SHP77 (cell line): ENCODE results near the gene NPEPL1.
"Not testable (repeated sequence)": the region's sequence is repeated elsewhere in the genome, so short reads cannot be mapped to it uniquely, and the experiment has no call there.

Experiments
- DNase-seq, 2 experiments: peaks; one replicate each; lab custom pipeline; 2025; lab: John Stamatoyannopoulos, UW

The NPEPL1 gene

DNA sequence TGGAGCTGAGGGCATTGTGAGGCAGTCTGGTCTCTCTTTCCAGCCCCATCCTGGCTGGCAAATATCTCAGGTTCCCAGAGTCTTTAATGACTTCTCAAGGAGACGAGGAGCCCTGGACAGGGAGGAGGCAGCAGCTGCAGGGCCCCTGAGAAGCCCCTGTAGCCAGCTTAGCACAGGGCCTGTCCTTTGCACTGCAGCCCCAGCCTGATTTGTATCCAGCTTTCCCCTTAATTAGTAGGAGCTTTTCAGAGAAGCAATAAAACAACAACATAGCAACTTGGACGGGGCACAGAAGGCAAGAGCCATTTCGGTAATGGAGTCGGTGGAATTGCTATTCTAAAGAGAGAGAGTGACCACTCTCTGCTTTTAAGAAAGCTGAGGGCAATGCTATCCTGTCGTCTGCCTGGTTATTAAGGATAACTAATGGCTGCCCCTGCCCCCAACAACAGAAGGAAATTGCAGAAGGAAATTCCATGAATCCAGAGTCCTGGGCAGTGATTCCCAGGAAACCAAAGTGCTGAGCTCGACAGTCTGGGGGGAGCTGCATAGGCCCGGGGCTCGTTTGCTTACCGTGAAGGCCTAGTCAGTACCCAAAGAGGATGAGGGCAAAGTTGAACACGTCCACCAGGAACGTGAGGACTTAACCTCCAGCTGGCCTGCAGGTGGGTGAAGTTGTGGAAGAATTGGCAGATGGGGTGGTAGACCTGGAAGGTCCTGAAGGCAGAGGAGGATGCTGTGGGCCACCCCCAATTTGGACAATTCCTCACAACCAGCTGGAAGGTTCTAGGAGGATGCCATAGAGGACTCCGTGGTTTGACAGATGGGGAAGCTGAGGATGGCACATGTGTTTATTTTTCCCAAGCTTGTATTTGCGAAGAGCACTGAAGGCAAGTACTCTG lies 50.3 kb downstream of the NPEPL1 start:
- no peak for DNase-seq

GRCh38 chr20:58743929-58744534 lies 51.4 kb downstream of the NPEPL1 start:
- DNase-seq = no peak

DNA sequence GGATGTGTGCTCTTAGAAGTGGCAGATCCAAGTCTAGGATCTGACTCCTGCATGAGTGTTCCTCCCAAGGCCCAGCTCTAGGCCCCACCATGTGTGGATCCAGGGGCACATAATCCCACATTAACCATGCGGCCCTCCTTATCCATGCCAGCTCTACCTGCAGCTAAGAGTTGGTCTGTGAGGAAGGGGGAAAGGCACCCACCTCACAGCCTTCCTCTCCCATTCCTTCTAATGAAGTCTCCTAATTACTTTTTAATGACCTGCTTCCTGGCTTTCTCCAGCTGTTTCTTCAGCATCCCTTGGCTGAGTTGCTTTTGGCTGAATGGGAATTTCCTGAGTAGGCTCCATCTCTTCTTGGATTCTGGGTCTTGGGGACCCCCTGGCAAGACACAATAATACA lies 52.2 kb downstream of the NPEPL1 start:
- no peak for DNase-seq

DNA sequence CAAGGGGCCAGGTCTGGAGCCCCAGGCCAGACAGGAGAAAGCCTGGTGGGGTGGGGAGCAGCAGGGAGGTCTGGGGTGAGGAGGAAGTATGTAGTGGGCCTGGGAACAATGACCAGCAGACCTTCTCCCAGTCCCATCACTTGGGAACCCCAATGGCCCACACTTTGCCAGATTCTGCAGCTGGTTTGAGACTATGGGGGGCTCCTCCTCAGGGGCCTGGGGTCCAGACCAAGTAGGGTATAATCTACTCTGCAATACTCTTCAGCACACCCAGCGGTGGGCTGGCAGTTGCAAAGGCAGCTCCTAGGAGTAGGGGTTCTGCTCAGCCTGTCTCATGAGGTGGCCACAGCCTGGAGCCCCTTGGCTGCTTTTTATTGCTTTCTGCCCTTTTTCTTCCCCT lies 52.8 kb downstream of the NPEPL1 start:
- DNase-seq = no peak

DNA sequence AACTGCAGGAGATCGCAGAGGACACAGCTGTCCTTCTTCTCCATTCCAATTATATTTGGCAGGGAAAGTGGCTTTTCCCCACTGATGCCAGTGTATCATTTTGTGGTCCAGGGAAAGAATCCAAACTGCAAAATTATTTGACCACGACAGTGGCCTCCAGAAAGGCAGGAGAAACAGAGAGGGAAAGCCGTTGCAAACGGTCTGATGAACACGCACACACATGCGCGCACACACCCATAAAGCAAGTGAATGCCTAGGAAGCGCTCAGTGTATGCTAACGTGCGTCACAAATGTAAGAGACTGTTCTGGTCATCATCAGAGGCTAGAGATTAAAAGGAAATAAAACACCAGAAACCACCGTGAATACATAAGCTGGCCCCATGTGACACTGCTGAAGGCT lies 54.0 kb downstream of the NPEPL1 start:
- no peak for DNase-seq

GRCh38 chr20:58747211-58747610 lies 54.6 kb downstream of the NPEPL1 start:
- DNase-seq = no peak

GRCh38 chr20:58748618-58749017 lies 56.0 kb downstream of the NPEPL1 start:
- DNase-seq = no peak

GRCh38 chr20:58749098-58749769 lies 56.6 kb downstream of the NPEPL1 start:
- DNase-seq = no peak

- DNase-seq = no peak
Observed at GRCh38 chr20:58749979-58750378, 57.4 kb downstream of the NPEPL1 start.

DNA sequence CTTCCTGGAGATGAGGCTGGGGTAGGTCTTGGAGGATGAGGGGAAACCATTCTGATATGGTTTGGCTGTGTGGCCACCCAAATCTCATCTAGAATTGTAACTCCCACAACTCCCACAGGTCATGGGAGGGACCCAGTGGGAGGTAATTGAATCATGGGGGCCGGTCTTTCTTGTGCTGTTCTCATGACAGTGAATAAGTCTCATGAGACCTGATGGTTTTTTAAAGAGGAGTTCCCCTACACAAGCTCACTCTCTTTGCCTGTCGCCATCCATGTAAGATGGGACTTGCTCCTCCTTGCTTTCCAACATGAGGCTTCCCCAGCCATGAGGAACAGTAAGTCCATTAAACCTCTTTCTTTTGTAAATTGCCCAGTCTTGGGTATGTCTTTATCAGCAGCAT lies 58.1 kb downstream of the NPEPL1 start:
- DNase-seq = not testable (repeated sequence)

- DNase-seq = no peak
Observed at GRCh38 chr20:58751979-58752378, 59.4 kb downstream of the NPEPL1 start.

DNA sequence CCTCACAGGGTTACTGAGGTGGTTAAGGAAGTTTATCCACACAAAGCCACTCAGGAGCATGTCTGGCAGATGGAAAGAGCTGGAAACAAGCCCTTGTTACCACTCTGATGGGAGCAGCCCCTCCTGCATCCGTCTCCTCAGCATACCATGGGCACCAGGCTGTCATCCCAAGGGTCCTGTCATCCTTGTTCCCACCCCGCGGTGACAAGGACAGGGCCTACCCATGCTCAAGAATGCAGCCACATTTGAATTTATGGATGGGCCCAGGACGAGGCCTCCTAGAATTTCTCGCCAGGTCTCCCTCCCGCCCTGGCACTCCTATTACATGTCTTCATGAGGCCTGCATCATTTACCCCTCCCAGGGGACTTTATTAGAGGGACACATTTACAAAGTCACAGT lies 60.0 kb downstream of the NPEPL1 start:
- no peak for DNase-seq

- DNase-seq = no peak
Observed at GRCh38 chr20:58753267-58753921, 60.8 kb downstream of the NPEPL1 start.

GRCh38 chr20:58753922-58754551 lies 61.4 kb downstream of the NPEPL1 start:
- no peak for DNase-seq

DNA sequence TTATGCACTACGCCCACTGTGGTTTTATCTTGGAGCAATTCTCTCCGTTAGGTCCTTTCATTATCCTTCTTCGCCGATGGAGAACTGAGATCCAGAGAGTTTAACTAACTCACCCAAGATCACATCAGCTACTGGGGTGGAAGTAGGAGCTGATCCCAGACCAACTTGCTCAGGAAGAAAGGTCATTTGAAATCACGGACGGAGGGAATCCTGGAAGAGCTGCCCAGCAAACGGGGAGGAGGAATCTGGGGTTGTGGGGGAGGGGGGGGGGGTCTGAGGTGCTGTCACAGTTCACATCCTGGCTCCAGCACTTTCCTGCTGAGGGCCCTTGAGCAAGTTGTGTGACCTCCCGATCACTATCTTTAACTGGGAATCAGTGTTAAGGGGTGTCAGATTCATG lies 62.0 kb downstream of the NPEPL1 start:
- DNase-seq = no peak

DNA sequence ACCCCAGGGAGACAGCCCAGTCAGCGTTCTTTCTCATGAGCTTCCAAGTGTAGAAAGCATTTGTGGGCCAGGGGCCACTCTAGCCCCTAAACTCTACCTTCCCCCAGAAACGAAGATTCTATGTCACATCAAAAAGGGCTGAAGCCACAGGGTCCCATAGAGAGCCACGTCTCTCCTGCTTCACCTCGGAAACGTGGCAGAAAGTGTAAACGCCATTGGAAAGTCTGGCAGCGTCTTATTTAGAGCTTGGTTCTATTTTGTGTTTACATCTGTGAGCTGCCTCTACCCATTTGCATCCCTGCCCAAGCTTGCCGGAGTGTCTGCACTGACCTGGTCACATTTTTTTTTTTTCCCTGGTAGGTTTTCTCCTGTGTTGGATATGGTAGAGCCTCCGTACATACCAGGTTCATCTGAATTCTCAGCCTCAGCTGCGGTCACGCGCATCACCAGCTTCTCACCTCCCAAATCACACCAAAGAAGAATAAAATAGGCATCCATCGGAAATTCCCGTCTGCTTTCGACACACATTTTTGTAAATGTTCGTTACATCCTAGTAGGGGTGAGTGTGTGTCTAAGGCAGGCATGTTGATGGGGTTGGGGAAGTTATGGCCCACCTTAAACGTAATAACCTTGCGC lies 62.6 kb downstream of the NPEPL1 start:
- no peak for DNase-seq

DNA sequence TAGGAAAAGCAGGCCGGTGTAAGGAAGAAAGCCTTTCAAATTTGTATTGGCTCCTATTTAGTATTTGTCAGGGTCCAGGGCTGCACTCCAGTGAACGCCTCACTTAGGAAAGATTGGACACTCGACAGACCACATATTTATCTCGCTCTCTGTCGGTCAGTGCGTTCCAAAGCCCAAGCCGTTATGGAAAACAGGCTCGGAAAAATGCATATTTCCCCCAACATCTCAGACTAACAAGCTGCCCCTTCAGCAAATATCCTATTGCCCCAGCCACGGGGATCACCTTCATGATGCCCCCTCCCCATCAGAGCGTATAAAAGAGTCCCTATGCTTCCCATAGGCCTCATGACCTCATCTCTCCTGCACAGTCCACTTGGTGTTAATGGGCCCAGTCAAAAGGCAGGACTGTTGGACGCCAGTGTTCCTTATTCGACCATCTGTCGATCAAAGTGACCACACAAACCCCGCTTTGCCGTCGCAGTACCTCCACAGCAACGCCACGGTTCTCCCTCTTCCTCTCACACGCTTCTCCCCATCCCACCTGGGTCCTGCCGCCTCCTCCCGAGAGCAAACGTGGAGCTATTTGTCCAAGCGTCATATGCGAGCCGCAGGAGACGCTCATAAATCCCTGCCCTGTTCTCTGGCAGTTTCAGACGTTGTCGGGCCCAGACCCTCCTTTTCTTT lies 63.3 kb downstream of the NPEPL1 start:
- DNase-seq = no peak

DNA sequence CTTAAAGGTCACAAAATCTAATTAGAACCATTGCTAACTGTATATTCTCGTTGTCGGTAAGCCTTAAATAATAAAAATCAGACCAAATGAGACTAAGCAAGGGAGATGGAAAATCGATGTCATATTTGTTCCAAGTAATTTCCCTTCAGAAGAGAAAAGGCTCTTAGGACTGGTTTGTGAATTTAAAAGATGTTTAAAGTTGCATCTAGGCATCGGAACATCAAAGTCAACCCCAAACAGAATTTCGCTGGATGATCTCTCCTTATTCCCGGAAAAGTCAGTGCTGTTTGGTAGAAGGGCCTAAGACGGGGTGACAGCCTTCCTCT lies 63.8 kb downstream of the NPEPL1 start:
- no peak for DNase-seq

DNA sequence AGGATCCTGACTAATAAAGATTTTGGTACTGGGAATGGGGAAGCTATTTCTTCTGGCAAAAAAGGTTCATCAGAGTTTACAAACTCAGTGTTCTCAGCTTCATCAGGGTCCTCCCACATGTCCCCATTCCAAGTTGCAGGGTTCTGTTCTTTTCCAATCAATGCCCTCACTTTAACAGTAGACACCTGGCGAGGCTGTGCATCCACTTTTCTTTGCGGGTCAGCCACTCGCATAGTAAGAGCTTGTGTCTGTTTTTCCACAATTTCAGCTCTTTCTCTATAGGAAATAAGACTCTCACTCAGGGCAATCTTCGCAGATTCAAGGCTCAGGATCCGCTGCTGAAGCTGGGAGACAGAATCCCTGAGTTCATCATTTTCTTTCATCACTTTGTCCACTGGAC lies 65.0 kb downstream of the NPEPL1 start:
- DNase-seq = not testable (repeated sequence)

GRCh38 chr20:58759947-58760346 lies 67.3 kb downstream of the NPEPL1 start:
- DNase-seq = no peak

- DNase-seq = no peak
Observed at GRCh38 chr20:58760856-58761255, 68.3 kb downstream of the NPEPL1 start.
